Cortex of kidney (tissue), 1 donor: Measurements from ENCODE around the gene CCDC146.
A peak's percentile ranks its signal among the peaks of the same experiment; 100 is the strongest.
"Not testable (repeated sequence)": the region's sequence is repeated elsewhere in the genome, so short reads cannot be mapped to it uniquely, and the experiment has no call there.

ENCODE experiments used
- DNase-seq: peaks from one replicate; lab custom pipeline; 2025; lab: John Stamatoyannopoulos, UW

CCDC146 gene

GRCh38 chr7:77121860-77122681 is at the start of gene CCDC146:
Gene CCDC146, plus strand, starts transcription at chr7:77122615. Its CDS starts 45,054 bp downstream, at chr7:77167669.
- peak; percentile 25 for DNase-seq

GRCh38 chr7:77074786-77075396 is 47.5 kb upstream of the CCDC146 start:
- not testable (repeated sequence) for DNase-seq

- DNase-seq = not testable (repeated sequence)
These were observed 45.4 kb upstream of the CCDC146 start for GRCh38 chr7:77077060-77077459.

- DNase-seq = not testable (repeated sequence)
These were observed 43.3 kb upstream of the CCDC146 start for GRCh38 chr7:77079112-77079511.

GRCh38 chr7:77079624-77080023 is 42.8 kb upstream of the CCDC146 start:
- DNase-seq = not testable (repeated sequence)

- not testable (repeated sequence) for DNase-seq
These were observed 42.2 kb upstream of the CCDC146 start for GRCh38 chr7:77080236-77080635.

GRCh38 chr7:77082192-77082591 is 40.2 kb upstream of the CCDC146 start:
- not testable (repeated sequence) for DNase-seq

- not testable (repeated sequence) for DNase-seq
These were observed 30.1 kb upstream of the CCDC146 start for GRCh38 chr7:77092301-77092700.

- DNase-seq = not testable (repeated sequence)
These were observed 21.9 kb upstream of the CCDC146 start for GRCh38 chr7:77100501-77100900.

GRCh38 chr7:77101187-77101586 is 21.2 kb upstream of the CCDC146 start:
- DNase-seq = not testable (repeated sequence)

- DNase-seq = not testable (repeated sequence)
These were observed 19.7 kb upstream of the CCDC146 start for GRCh38 chr7:77102671-77103070.

- not testable (repeated sequence) for DNase-seq
These were observed 16.5 kb upstream of the CCDC146 start for GRCh38 chr7:77105904-77106303.

GRCh38 chr7:77107659-77108058 is 14.8 kb upstream of the CCDC146 start:
- DNase-seq = not testable (repeated sequence)

GRCh38 chr7:77108362-77108761 is 14.1 kb upstream of the CCDC146 start:
- DNase-seq = not testable (repeated sequence)

GRCh38 chr7:77112719-77113306 is 9.6 kb upstream of the CCDC146 start:
- DNase-seq = not testable (repeated sequence)

GRCh38 chr7:77125486-77125885 is 3.1 kb downstream of the CCDC146 start:
- DNase-seq = not testable (repeated sequence)

- not testable (repeated sequence) for DNase-seq
These were observed 4.6 kb downstream of the CCDC146 start for GRCh38 chr7:77127009-77127408.

- DNase-seq = not testable (repeated sequence)
These were observed 6.4 kb downstream of the CCDC146 start for GRCh38 chr7:77128582-77129410.

- not testable (repeated sequence) for DNase-seq
These were observed 9.4 kb downstream of the CCDC146 start for GRCh38 chr7:77131781-77132180.

- not testable (repeated sequence) for DNase-seq
These were observed 16.3 kb downstream of the CCDC146 start for GRCh38 chr7:77138668-77139067.

GRCh38 chr7:77140291-77140690 is 17.9 kb downstream of the CCDC146 start:
- DNase-seq = not testable (repeated sequence)

GRCh38 chr7:77152232-77152631 is 29.8 kb downstream of the CCDC146 start:
- not testable (repeated sequence) for DNase-seq
